GM19438 (cell line): ENCODE data around the gene SPSB1.

Experiments
- ATAC-seq: cut with Tn5 transposase; IDR thresholded peaks from one replicate; pipeline ENCODE4 v1.9.1; 2021; ENCODE audit warnings: low read depth; ENCODE audit not compliant: unreplicated experiment

The SPSB1 gene

GRCh38 chr1:9292361-9293240, at the start of gene SPSB1:
Gene SPSB1, plus strand, starts transcription at chr1:9292894. Its CDS starts 62,998 bp downstream, at chr1:9355892.
- no peak for ATAC-seq

- no peak for ATAC-seq
These were observed 49.5 kb upstream of the SPSB1 start for GRCh38 chr1:9243066-9243739.

GRCh38 chr1:9244501-9245229, 48.0 kb upstream of the SPSB1 start:
- no peak for ATAC-seq

GRCh38 chr1:9245230-9245619, 47.5 kb upstream of the SPSB1 start:
- no peak for ATAC-seq

GRCh38 chr1:9245661-9246060, 47.0 kb upstream of the SPSB1 start:
- no peak for ATAC-seq

- no peak for ATAC-seq
These were observed 46.5 kb upstream of the SPSB1 start for GRCh38 chr1:9246215-9246614.

GRCh38 chr1:9246841-9247785, 45.6 kb upstream of the SPSB1 start:
- no peak for ATAC-seq

- no peak for ATAC-seq
These were observed 44.8 kb upstream of the SPSB1 start for GRCh38 chr1:9247894-9248293.

GRCh38 chr1:9248341-9249262, 44.1 kb upstream of the SPSB1 start:
- ATAC-seq, result no peak

- no peak for ATAC-seq
These were observed 43.5 kb upstream of the SPSB1 start for GRCh38 chr1:9249263-9249533.

GRCh38 chr1:9249534-9250410, 42.9 kb upstream of the SPSB1 start:
- no peak for ATAC-seq

- no peak for ATAC-seq
These were observed 42.0 kb upstream of the SPSB1 start for GRCh38 chr1:9250411-9251381.

- no peak for ATAC-seq
These were observed 41.2 kb upstream of the SPSB1 start for GRCh38 chr1:9251501-9251900.

GRCh38 chr1:9253004-9253403, 39.7 kb upstream of the SPSB1 start:
- ATAC-seq, result no peak

GRCh38 chr1:9253453-9254105, 39.1 kb upstream of the SPSB1 start:
- no peak for ATAC-seq

- ATAC-seq, result no peak
These were observed 36.4 kb upstream of the SPSB1 start for GRCh38 chr1:9256332-9256731.

GRCh38 chr1:9257851-9258250, 34.8 kb upstream of the SPSB1 start:
- no peak for ATAC-seq
